Stomach smooth muscle (tissue), 2 donors: ENCODE measurements around the gene UGGT1.

ENCODE experiments used
- H3K27ac ChIP-seq: one replicate; pipeline ENCODE4 v1.7.0; 2013; ENCODE audit warnings: mild to moderate bottlenecking, low read length, inconsistent platforms
- H3K27me3 ChIP-seq, 2 donors: one replicate each; pipeline ENCODE4 v1.7.0; 2013; ENCODE audit warnings: low read length in 2 of 2; ENCODE audit not compliant: insufficient read depth in 2 of 2, control insufficient read depth in 1 of 2
- H3K36me3 ChIP-seq, 2 donors: one replicate each; pipeline ENCODE4 v1.7.0; 2013; ENCODE audit warnings: low read length in 2 of 2; ENCODE audit not compliant: control insufficient read depth in 2 of 2, insufficient read depth in 2 of 2
- H3K4me1 ChIP-seq: one replicate; pipeline ENCODE4 v1.7.0; 2013; ENCODE audit warnings: low read length; ENCODE audit not compliant: control insufficient read depth, insufficient read depth
- H3K4me3 ChIP-seq, 2 donors: one replicate each; pipeline ENCODE4 v1.7.0; 2013; ENCODE audit warnings: low read length in 2 of 2
- H3K9ac ChIP-seq, 2 donors: one replicate each; pipeline ENCODE4 v1.7.0; 2013; ENCODE audit warnings: low read length in 2 of 2, mild to moderate bottlenecking in 1 of 2
- H3K9me3 ChIP-seq, 2 donors: one replicate each; pipeline ENCODE4 v1.7.0; 2013; ENCODE audit warnings: low read length in 2 of 2; ENCODE audit not compliant: control insufficient read depth in 2 of 2
- donor health status: healthy.
- donor health status: Pancreatic carcinoma.

The UGGT1 gene

DNA sequence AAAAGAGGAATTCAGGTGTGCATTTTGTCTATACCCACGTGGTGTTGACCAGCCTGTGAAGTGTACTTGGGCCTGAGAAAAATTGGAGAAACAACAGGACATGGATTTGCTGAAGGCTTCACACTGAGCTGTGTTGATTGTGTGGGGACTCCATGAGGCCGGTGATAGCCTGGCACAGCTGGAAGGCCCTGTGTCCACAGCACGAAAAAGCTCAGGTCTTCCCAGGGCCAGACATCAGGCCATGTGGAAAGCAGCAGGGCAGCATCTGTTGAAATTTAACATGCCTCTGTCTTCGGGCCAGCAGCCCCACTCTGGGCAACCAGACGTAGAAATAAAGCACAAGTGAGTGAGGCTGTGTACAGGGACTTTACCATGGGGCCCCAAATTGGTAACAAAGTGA, 143.6 kb downstream of the UGGT1 start:
- no peaks in the 10 kb centered on the region for H3K36me3 ChIP-seq
- no peak overlapping the region for H3K4me3 ChIP-seq
- no peaks in the 10 kb centered on the region for H3K27me3 ChIP-seq
- H3K27ac ChIP-seq, result no peak overlapping the region
- no peaks in the 10 kb centered on the region for H3K9me3 ChIP-seq
- peaks cover 10% of the 10 kb centered on the region for H3K4me1 ChIP-seq
- H3K9ac ChIP-seq, result no peak overlapping the region

DNA sequence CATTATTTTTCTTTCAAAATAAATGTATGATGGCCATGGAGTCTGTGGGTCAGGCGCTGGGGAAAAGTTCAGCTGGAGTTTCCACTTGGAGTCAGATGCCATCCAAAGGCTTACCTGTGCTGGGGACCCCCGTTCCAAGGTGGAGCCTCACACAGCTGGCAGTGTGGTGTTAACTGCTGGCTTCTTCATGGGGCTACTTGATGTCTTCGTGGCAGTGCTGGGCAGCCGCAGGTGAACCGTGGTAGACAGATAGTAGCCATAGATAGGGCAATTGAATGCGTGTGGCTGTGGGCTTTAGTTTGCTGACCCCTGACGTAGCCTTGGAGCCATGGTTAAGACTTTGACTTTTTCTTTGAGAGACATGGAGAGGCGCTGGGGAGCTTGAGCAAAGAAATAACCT, 144.6 kb downstream of the UGGT1 start:
- Histone ChIP-seq H3K4me3 (no peak overlapping the region), H3K27ac (no peak overlapping the region), H3K9ac (no peak overlapping the region), H3K4me1 (peaks cover 10% of the 10 kb centered on the region), H3K9me3 (no peaks in the 10 kb centered on the region), H3K27me3 (no peaks in the 10 kb centered on the region), H3K36me3 (no peaks in the 10 kb centered on the region)

- H3K9ac ChIP-seq, result no peak overlapping the region
- H3K27ac ChIP-seq, result peak overlapping the region; percentile 58
- peak overlapping the region in 1 of 2 donors; percentile 15 for H3K4me3 ChIP-seq
These were observed 145.6 kb downstream of the UGGT1 start for GRCh38 chr2:128236491-128237035.

GRCh38 chr2:128237081-128237534, 146.1 kb downstream of the UGGT1 start:
- Histone ChIP-seq H3K4me3 (no peak overlapping the region), H3K9me3 (no peaks in the 10 kb centered on the region), H3K27me3 (no peaks in the 10 kb centered on the region), H3K4me1 (peaks cover 10% of the 10 kb centered on the region), H3K9ac (no peak overlapping the region), H3K36me3 (no peaks in the 10 kb centered on the region), H3K27ac (peak overlapping the region; percentile 58)

More at GRCh38 chr2:128236491-128237035, 145.6 kb downstream of the UGGT1 start:
- H3K27me3 ChIP-seq, result no peaks in the 10 kb centered on the region
- H3K4me1 ChIP-seq, result peaks cover 10% of the 10 kb centered on the region
- no peaks in the 10 kb centered on the region for H3K9me3 ChIP-seq
- H3K36me3 ChIP-seq, result no peaks in the 10 kb centered on the region

DNA sequence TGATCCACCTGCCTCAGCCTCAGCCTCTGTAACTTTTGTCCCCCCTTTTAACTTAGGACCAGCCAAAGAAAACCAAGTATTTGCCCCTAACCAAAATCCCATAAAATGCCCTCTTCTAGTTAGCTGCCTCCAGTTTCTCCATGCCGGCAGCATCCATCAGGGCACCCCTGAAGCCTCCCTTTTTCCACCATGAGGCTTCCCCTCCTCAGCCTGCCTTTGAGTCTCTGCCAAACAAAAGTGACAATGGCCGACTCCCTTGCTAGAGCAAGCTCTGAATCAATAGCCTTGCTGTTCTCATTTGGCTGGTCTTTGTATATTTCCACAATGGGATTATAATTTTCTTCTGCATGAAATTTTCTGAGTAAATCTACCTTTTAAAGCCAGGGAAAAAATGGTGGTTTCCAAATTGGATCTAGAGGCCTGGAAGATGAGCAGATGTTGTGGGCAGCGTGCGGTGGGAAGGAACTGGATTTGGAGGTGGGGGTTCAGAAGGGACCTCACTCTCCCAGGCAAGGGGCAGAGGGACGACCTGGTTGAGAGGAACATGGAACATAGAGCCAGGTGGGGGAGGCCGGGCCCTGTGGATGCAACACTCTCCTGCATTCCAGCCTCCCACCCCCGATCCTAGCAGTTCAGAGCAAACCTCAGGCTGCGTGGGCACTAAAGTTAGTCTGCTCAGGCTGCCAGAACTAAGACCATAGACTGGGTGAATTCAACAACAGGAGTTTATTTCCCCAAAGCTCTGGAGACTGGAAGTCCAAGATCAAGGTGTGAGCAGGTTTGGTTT, 147.1 kb downstream of the UGGT1 start:
- Histone ChIP-seq H3K27ac (no peak overlapping the region), H3K9ac (no peak overlapping the region), H3K27me3 (no peaks in the 10 kb centered on the region), H3K36me3 (no peaks in the 10 kb centered on the region), H3K4me3 (no peak overlapping the region), H3K4me1 (peaks cover 10% of the 10 kb centered on the region), H3K9me3 (no peaks in the 10 kb centered on the region)

DNA sequence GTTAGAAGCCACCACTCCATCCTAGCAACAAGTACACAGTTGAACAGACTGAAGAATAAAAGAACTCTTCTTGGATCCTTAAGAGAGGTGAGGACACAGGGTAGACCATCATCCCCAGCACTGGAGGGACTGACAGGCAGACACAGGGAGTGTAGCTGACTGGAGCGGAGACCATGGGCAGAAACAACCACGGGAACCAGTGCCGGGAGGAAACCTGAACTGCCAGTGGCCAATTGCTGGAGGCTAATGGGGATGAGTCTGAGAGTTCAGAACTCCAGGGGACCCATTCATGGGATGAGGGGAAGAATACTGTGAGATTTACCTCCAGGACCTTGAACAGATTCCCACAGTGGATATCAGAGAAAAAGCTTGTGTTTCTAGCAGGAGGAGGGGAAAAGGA, 150.9 kb downstream of the UGGT1 start:
- H3K36me3 ChIP-seq, result no peaks in the 10 kb centered on the region
- H3K27ac ChIP-seq, result no peak overlapping the region
- H3K9ac ChIP-seq, result no peak overlapping the region
- no peak overlapping the region for H3K4me3 ChIP-seq
- no peaks in the 10 kb centered on the region for H3K27me3 ChIP-seq
- H3K4me1 ChIP-seq, result peaks cover under 1% of the 10 kb centered on the region
- H3K9me3 ChIP-seq, result no peaks in the 10 kb centered on the region
